MM.1S (cell line): ENCODE data around the gene SRSF6.

Source experiments
- DNase-seq: peaks from one replicate; pipeline ENCODE4 v3.0.0-alpha.2; 2015
- H2AFZ ChIP-seq: fragments of 300-600 bp; sonication (generic); 2 replicates; pipeline ENCODE4 v1.6.0; 2016; ENCODE audit warnings: antibody characterized with exemption, low read length
- H3F3A ChIP-seq: fragments of 300-600 bp; sonication (generic); 2 replicates; pipeline ENCODE4 v1.6.1; 2016; ENCODE audit warnings: mild to moderate bottlenecking, antibody characterized with exemption, low read length, moderate library complexity, mixed read lengths; ENCODE audit not compliant: insufficient read depth
- H3K27ac ChIP-seq: fragments of 300-600 bp; sonication (generic); 2 replicates; pipeline ENCODE4 v1.5.1; 2016; ENCODE audit warnings: mild to moderate bottlenecking, low read length
- H3K27me3 ChIP-seq: fragments of 300-600 bp; sonication (generic); replicated peaks from 2 replicates; pipeline ENCODE4 v1.6.0; 2016; ENCODE audit warnings: low read length; ENCODE audit not compliant: insufficient read depth
- H3K36me3 ChIP-seq: fragments of 300-600 bp; sonication (generic); replicated peaks from 2 replicates; pipeline ENCODE4 v1.6.1; 2016; ENCODE audit warnings: mild to moderate bottlenecking, low read length, mixed read lengths; ENCODE audit not compliant: insufficient read depth
- H3K4me1 ChIP-seq: fragments of 300-600 bp; sonication (generic); 2 replicates; pipeline ENCODE4 v1.6.1; 2016; ENCODE audit warnings: low read length, mixed read lengths
- H3K4me2 ChIP-seq: fragments of 300-600 bp; sonication (generic); 2 replicates; pipeline ENCODE4 v1.6.0; 2016; ENCODE audit warnings: low read depth, low read length
- H3K4me3 ChIP-seq: fragments of 300-600 bp; sonication (generic); 2 replicates; pipeline ENCODE4 v1.5.1; 2016; ENCODE audit warnings: low read length, mixed read lengths
- H3K79me2 ChIP-seq: fragments of 300-600 bp; sonication (generic); 2 replicates; pipeline ENCODE4 v1.6.1; 2016; ENCODE audit warnings: mixed run types, low read length, mixed read lengths
- H3K9ac ChIP-seq: fragments of 300-600 bp; sonication (generic); 2 replicates; pipeline ENCODE4 v1.6.1; 2016; ENCODE audit warnings: low read length, mixed read lengths
- H3K9me2 ChIP-seq: fragments of 300-600 bp; sonication (generic); replicated peaks from 2 replicates; pipeline ENCODE4 v1.6.1; 2016; ENCODE audit warnings: mild to moderate bottlenecking, low read length, mixed read lengths; ENCODE audit not compliant: insufficient read depth
- H3K9me3 ChIP-seq: fragments of 300-600 bp; sonication (generic); replicated peaks from 2 replicates; pipeline ENCODE4 v1.6.1; 2016; ENCODE audit warnings: mild to moderate bottlenecking, low read length, mixed read lengths; ENCODE audit not compliant: insufficient read depth
- H4K20me1 ChIP-seq: fragments of 300-600 bp; sonication (generic); 2 replicates; pipeline ENCODE4 v1.6.1; 2016; ENCODE audit warnings: mild to moderate bottlenecking, low read length, moderate library complexity, mixed read lengths; ENCODE audit not compliant: insufficient read depth
- EZH2 ChIP-seq: fragments of 300-600 bp; sonication (generic); optimal IDR thresholded peaks from 2 replicates; pipeline ENCODE3; 2017; ENCODE audit warnings: low read depth, mild to moderate bottlenecking, antibody characterized with exemption, low read length, mixed read lengths
- EZH2phosphoT487 ChIP-seq: fragments of 300-600 bp; sonication (generic); IDR thresholded peaks from 2 replicates; pipeline ENCODE4 v1.6.1; 2018; ENCODE audit warnings: antibody characterized with exemption, low read length
- TF ChIP-seq, protein P1 (sequence below): fragments of 300-600 bp; sonication (generic); IDR thresholded peaks from 2 replicates; pipeline ENCODE4 v1.5.1; 2016; ENCODE audit warnings: antibody characterized with exemption, low read length, mixed read lengths

The SRSF6 gene

DNA sequence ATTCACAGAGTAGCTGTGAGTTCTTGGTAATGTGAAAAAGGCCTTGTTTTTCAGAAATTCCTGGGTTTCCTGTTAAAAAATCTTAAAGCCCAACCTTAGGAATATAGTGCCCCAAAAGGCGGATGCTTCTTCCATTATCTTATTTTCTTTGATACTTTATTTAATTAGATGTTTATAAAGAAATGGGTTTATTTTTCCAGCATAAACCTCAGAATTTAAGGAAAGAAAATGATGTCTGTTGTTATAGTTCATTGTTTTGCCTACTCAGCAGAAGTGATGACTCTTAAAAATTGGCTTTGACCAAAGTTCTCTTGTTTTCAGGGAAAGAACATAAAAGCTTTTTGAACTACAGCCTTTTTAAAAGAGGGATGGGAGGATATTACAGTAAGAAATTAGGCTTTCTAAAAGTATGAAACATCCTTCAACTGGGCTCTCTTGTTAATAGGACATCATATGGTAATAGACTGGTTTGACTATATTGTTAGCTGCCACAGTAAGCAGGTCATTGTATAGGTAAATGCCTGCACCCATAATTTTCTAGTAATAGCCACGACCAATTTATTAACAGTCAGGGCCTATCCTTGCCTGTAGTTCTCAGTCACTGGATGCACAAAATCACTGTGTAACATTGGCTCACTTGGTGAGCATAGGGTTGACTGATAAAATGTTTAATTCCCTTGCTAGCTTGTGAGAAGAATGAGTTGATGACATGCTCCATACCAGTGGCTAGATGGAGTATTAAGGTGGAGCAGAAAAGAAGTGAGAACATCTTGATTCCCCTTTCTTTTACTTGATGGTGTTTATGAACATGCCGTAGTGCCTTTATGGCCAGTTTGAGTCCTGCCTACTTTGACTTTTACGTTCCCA is 5.2 kb downstream of the SRSF6 start:
- H3K4me2 ChIP-seq: no peak overlapping the region
- peaks cover 7% of the 10 kb centered on the region; the same call in 1 of the 2 replicates for H3K4me1 ChIP-seq
- no peak overlapping the region for H3K9ac ChIP-seq
- no peaks in the 10 kb centered on the region for H3K9me3 ChIP-seq
- no peak for DNase-seq
- H3K79me2 ChIP-seq: peaks cover 56% of the 10 kb centered on the region
- no peaks in the 10 kb centered on the region for H3K27me3 ChIP-seq
- no peak overlapping the region for H3K4me3 ChIP-seq
- peaks cover 16% of the 10 kb centered on the region; the same call in 1 of the 2 replicates for H3F3A ChIP-seq
- no peak overlapping the region for H3K27ac ChIP-seq
- H4K20me1 ChIP-seq: peaks cover 14% of the 10 kb centered on the region
- no peak overlapping the region for H2AFZ ChIP-seq
- no peaks in the 10 kb centered on the region for H3K9me2 ChIP-seq
- TF ChIP-seq EZH2 (no peak), EZH2phosphoT487 (no peak)
- TF ChIP-seq, protein P1, sequence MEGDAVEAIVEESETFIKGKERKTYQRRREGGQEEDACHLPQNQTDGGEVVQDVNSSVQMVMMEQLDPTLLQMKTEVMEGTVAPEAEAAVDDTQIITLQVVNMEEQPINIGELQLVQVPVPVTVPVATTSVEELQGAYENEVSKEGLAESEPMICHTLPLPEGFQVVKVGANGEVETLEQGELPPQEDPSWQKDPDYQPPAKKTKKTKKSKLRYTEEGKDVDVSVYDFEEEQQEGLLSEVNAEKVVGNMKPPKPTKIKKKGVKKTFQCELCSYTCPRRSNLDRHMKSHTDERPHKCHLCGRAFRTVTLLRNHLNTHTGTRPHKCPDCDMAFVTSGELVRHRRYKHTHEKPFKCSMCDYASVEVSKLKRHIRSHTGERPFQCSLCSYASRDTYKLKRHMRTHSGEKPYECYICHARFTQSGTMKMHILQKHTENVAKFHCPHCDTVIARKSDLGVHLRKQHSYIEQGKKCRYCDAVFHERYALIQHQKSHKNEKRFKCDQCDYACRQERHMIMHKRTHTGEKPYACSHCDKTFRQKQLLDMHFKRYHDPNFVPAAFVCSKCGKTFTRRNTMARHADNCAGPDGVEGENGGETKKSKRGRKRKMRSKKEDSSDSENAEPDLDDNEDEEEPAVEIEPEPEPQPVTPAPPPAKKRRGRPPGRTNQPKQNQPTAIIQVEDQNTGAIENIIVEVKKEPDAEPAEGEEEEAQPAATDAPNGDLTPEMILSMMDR: no peak
- peaks cover 29% of the 10 kb centered on the region for H3K36me3 ChIP-seq

DNA sequence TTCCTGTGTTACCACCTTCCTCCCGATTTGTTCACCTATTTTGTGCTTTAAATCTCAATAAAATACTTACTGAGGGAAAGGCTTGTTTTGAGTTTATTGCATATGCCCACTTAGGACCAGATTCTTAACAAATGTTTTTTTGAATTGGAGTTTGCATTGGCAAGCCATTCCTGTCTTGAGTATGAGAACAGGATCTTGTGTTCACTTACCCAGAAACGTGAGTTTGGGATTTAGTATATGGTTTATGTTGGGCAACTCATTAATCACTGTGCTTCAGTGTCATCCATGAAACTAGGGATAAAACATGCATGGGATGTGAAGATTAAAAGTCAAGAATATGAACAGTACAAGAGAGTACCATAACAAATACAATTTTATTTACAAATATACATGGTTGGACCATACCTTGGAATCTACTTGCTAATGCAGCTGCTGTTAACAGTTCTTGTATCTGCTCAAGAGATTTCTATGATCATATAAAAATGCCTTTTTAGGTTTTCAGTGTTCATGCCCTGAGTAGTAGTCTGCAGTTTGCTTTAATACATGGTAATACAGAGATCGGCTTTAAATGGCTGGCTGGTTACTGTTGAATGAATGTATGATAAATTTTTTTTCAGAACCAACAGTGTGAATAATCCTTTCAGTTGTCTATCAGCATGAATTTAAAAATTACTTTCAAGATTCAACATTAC is 6.0 kb downstream of the SRSF6 start:
- Histone ChIP-seq H3K4me3 (no peak overlapping the region), H2AFZ (no peak overlapping the region), H3K27me3 (no peaks in the 10 kb centered on the region), H3F3A (peaks cover 20% of the 10 kb centered on the region; the same call in 1 of the 2 replicates), H3K9me2 (no peaks in the 10 kb centered on the region), H3K4me2 (no peak overlapping the region), H4K20me1 (peaks cover 14% of the 10 kb centered on the region), H3K4me1 (peaks cover 7% of the 10 kb centered on the region; the same call in 1 of the 2 replicates), H3K36me3 (peaks cover 29% of the 10 kb centered on the region), H3K27ac (no peak overlapping the region), H3K9me3 (no peaks in the 10 kb centered on the region), H3K9ac (no peak overlapping the region), H3K79me2 (peaks cover 48% of the 10 kb centered on the region)
- DNase-seq: no peak
- no peak for TF ChIP-seq EZH2
- TF ChIP-seq, protein P1: no peak
- TF ChIP-seq EZH2phosphoT487: no peak

DNA sequence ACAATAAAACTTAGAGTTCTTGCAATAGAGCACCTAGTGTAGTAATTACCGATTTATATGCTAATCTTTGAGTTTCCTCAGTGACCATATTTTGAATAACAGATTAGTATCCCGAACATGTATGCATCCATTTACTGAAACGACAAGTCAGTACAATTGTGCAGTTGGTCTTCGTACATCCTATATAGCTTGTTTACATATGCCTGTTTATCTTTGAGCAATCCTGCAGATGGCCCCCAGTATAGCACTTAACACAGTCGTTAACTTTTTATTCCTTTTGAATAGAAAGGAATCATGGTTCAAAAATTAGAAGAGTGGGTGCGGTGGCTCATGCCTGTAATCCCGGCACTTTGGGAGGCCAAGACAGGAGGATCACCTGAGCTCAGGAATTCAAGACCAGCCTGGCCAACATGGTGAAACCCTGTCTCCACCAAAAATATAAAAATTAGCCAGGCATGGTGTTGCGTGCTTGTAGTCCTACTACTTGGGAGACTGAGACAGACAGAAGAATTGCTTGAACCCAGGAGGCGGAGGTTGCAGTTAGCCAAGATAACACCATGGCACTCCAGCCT is 6.6 kb downstream of the SRSF6 start:
- Histone ChIP-seq H4K20me1 (peaks cover 8% of the 10 kb centered on the region; the same call in 1 of the 2 replicates), H3K4me1 (peaks cover 3% of the 10 kb centered on the region; the same call in 1 of the 2 replicates), H3K36me3 (peaks cover 26% of the 10 kb centered on the region), H3K27me3 (no peaks in the 10 kb centered on the region), H3K9ac (no peak overlapping the region), H3K9me2 (no peaks in the 10 kb centered on the region), H3F3A (peaks cover 20% of the 10 kb centered on the region; the same call in 1 of the 2 replicates), H3K79me2 (peaks cover 42% of the 10 kb centered on the region), H3K4me2 (no peak overlapping the region), H3K27ac (no peak overlapping the region), H3K4me3 (no peak overlapping the region), H2AFZ (no peak overlapping the region), H3K9me3 (no peaks in the 10 kb centered on the region)
- DNase-seq: no peak
- TF ChIP-seq, protein P1: no peak
- TF ChIP-seq EZH2 (no peak), EZH2phosphoT487 (no peak)
